A549 (cell line): ENCODE results near the gene APBB2. TPM values are rescaled to one million over a fixed set of nuclear protein-coding genes. Genes with fewer than 3 reads are reported as not detected.

Experiments
- ATAC-seq, 2 experiments: fragments of 200-7000 bp in 1 of 2; fragments of >200 bp in 1 of 2; cut with Nextera tagmentation in 1 of 2; cut with Tn5 transposase in 1 of 2; 3 replicates each; pipeline versions ENCODE4 v1.8.0 to v1.9.1; 2018 to 2020; ENCODE audit warnings: mild to moderate bottlenecking in 1 of 2, moderate library complexity in 1 of 2
- CTCF ChIA-PET: fragments of 300-600 bp; sonication (Branson Sonifier 250); formaldehyde crosslinking; extraction: SDS; loops from one replicate; lab custom pipeline; 2021; ENCODE audit warnings: antibody characterized with exemption, inconsistent platforms; lab: Yijun Ruan, JAX
- POLR2A ChIA-PET: fragments of 350-600 bp; formaldehyde crosslinking; extraction: SDS; loops from one replicate; lab custom pipeline; 2021; ENCODE audit warnings: antibody characterized with exemption, inconsistent platforms; lab: Yijun Ruan, JAX
- DNase-seq, 2 experiments: peaks; one replicate each; pipeline versions ENCODE4 v3.0.0 to v3.0.0-alpha.2; 2011 to 2016; ENCODE audit warnings: low read depth in 1 of 2, low spot score in 1 of 2
- FAIRE-seq: peaks from 2 replicates; lab custom pipeline; 2011; peaks lifted over from hg19 to GRCh38; lab: Jason Lieb, UNC
- H3K27ac ChIP-seq, 2 experiments: fragments of >200 bp; sonication (Bioruptor Twin); formaldehyde crosslinking; 3 replicates each; pipeline ENCODE4 v1.5.1; 2016 to 2017
- H3K4me1 ChIP-seq: fragments of >200 bp; sonication (Bioruptor Twin); formaldehyde crosslinking; 3 replicates; pipeline ENCODE4 v1.6.1; 2016
- H3K4me2 ChIP-seq: fragments of >200 bp; sonication (Bioruptor Twin); formaldehyde crosslinking; 3 replicates; pipeline ENCODE4 v1.6.1; 2016
- H3K4me3 ChIP-seq: fragments of >200 bp; sonication (Bioruptor Twin); formaldehyde crosslinking; 3 replicates; pipeline ENCODE4 v1.5.1; 2016
- H3K9me3 ChIP-seq: fragments of >200 bp; sonication (Bioruptor Twin); formaldehyde crosslinking; 3 replicates; pipeline ENCODE4 v1.6.1; 2016
- FOSB ChIP-seq: fragments of 250-450 bp; sonication (Bioruptor Pico); IDR thresholded peaks from 2 replicates; pipeline ENCODE4 v1.5.0; 2020; ENCODE audit warnings: mild to moderate bottlenecking, moderate library complexity
- FOXS1 ChIP-seq: fragments of 250-450 bp; sonication (Bioruptor Pico); IDR thresholded peaks from 2 replicates; pipeline ENCODE4 v1.5.0; 2020; ENCODE audit warnings: mild to moderate bottlenecking, moderate library complexity
- GATA3 ChIP-seq: IDR thresholded peaks from 2 replicates; pipeline ENCODE4 v1.6.1; 2012; ENCODE audit warnings: borderline replicate concordance
- HEYL ChIP-seq: fragments of 250-450 bp; sonication (Bioruptor Pico); IDR thresholded peaks from 2 replicates; pipeline ENCODE4 v1.8.0; 2021; ENCODE audit warnings: mild to moderate bottlenecking, moderate library complexity
- JUN ChIP-seq, 2 experiments: fragments of >200 bp; sonication (Bioruptor Twin); formaldehyde crosslinking; IDR thresholded peaks; 2 replicates in 1 of 2; 3 replicates in 1 of 2; pipeline ENCODE4 v1.6.1; 2016 to 2017
- KDM5A ChIP-seq: fragments of 200-600 bp; sonication (generic); IDR thresholded peaks from 2 replicates; pipeline ENCODE4 v1.6.1; 2016; ENCODE audit warnings: antibody characterized with exemption, mild to moderate bottlenecking
- POLR2A ChIP-seq: IDR thresholded peaks from 2 replicates; pipeline ENCODE4 v1.6.1; 2012; ENCODE audit warnings: mild to moderate bottlenecking, low read length
- POLR2AphosphoS2 ChIP-seq: conservative IDR thresholded peaks from 2 replicates; pipeline ENCODE4 v1.6.1; 2012; ENCODE audit warnings: low read length, improper control_type of control experiment, inconsistent platforms
- RAD21 ChIP-seq, 2 experiments: fragments of >200 bp in 1 of 2; sonication (Bioruptor Twin) in 1 of 2; formaldehyde crosslinking in 1 of 2; IDR thresholded peaks in 1 of 2; conservative IDR thresholded peaks in 1 of 2; 2 replicates in 1 of 2; 3 replicates in 1 of 2; pipeline ENCODE4 v1.6.1; 2012 to 2018; ENCODE audit warnings: inconsistent platforms in 1 of 2
- RARB ChIP-seq: fragments of 250-450 bp; sonication (Bioruptor Pico); IDR thresholded peaks from 2 replicates; pipeline ENCODE4 v1.8.0; 2021; ENCODE audit warnings: mild to moderate bottlenecking, moderate library complexity
- RCOR1 ChIP-seq: fragments of 150-350 bp; IDR thresholded peaks from 2 replicates; pipeline ENCODE4 v1.6.1; 2014; ENCODE audit warnings: antibody characterized with exemption, low read length, low read depth
- RFX5 ChIP-seq: fragments of 450-650 bp; IDR thresholded peaks from 2 replicates; pipeline ENCODE4 v1.7.1; 2014; ENCODE audit warnings: antibody characterized with exemption, mild to moderate bottlenecking, moderate library complexity
- RNF2 ChIP-seq: fragments of 200-600 bp; sonication (generic); IDR thresholded peaks from 2 replicates; pipeline ENCODE4 v1.6.1; 2016; ENCODE audit warnings: low read depth, mild to moderate bottlenecking, antibody characterized with exemption, moderate library complexity, borderline replicate concordance
- SREBF2 ChIP-seq: fragments of 450-650 bp; IDR thresholded peaks from 2 replicates; pipeline ENCODE4 v1.6.1; 2014; ENCODE audit warnings: mild to moderate bottlenecking, moderate library complexity
- TP53 ChIP-seq: fragments of 250-450 bp; sonication (Bioruptor Pico); IDR thresholded peaks from 2 replicates; pipeline ENCODE4 v1.5.0; 2021; ENCODE audit warnings: mild to moderate bottlenecking, moderate library complexity
- ZC3H11A ChIP-seq: fragments of 450-650 bp; IDR thresholded peaks from 2 replicates; pipeline ENCODE4 v1.6.1; 2014; ENCODE audit warnings: antibody characterized with exemption, mild to moderate bottlenecking
- ZNF302 ChIP-seq: fragments of 250-450 bp; sonication (Bioruptor Pico); IDR thresholded peaks from 2 replicates; pipeline ENCODE4 v1.9.0; 2021; ENCODE audit warnings: inconsistent platforms, mild to moderate bottlenecking, moderate library complexity
- WGBS: methylation state at CpG from one replicate; pipeline ENCODE4 v1.1.6; 2017; ENCODE audit errors: missing lambda C conversion rate; 5-methylcytosine and 5-hydroxymethylcytosine counted together
- polyA plus RNA-seq, 4 experiments: library from polyadenylated mRNA; depleted of rRNA in 3 of 4; stranded (reverse); fragments of >200 nt; fragmentation: RNase III in 1 of 4; extraction: RNeasy Plus Mini Kit Qiagen cat#74134 plus additional on column Dnase treatment in 1 of 4; gene quantifications; 2 replicates in 3 of 4; 3 replicates in 1 of 4; pipeline ENCODE4 v1.2.3, GENCODE V29; 2011 to 2017
- TF ChIP-seq, protein P1 (sequence below): IDR thresholded peaks from 2 replicates; pipeline ENCODE4 v1.6.1; 2012

APBB2 gene
- polyA plus RNA-seq, 2 of the 4 experiments (the other 2 are of a cell fraction) = 8.3 to 31.9 TPM

DNA sequence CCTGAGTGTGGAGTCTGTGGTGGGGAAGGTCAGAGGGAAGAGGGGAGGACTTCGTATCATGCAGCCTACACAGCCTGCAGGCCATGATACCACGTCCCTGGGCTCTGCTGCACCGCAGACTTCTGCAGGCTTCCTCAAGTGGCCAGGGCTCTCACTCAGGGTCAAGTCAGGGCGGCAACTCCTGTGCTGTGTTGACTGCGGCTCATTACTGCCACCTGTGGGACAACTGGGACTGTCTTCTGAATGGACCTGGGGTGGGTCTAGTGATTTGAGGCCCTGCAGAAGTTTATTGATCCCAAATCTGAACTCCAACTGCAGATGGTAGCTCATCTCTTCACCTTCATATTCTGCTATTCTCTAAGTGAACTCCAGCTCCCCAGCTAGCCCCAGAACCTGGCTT is 297.5 kb downstream of the APBB2 start:
- ATAC-seq (peak; percentile 59 to 92; a peak in 4 of 6 replicates), FAIRE-seq (no peak), DNase-seq (peak; percentile 36 to 38)
- POLR2A ChIA-PET = no interaction called here
- Histone ChIP-seq H3K4me3 (no peak overlapping the region), H3K4me2 (no peak overlapping the region), H3K4me1 (peaks cover 9% of the 10 kb centered on the region; the same call in 2 of the 3 replicates), H3K9me3 (no peaks in the 10 kb centered on the region), H3K27ac (no peak overlapping the region)
- CTCF ChIA-PET = interaction anchor here (1.1 to 2.2 kb wide), 5 partner anchors 8 to 746 kb away, joined by 3 to 8 read pairs (median 7); partner anchors contain the start of gene APBB2
- TF ChIP-seq RARB (CRISPR knock-in tag) (no peak), SREBF2 (no peak), POLR2AphosphoS2 (no peak), RCOR1 (no peak), ZC3H11A (no peak), HEYL (CRISPR knock-in tag) (no peak), RAD21 (conservative IDR thresholded peaks at IDR 0.05 in 1 of 2, IDR thresholded peaks at IDR 0.05 in 1 of 2) (0 out of 5 replicates have a peak, but pooled peaks of 1 of the 2 experiments have one; percentile 3)
- WGBS = 76% methylated on average over 5 of the region's 5 CpGs

GRCh38 chr4:40916218-40916555 is 298.2 kb downstream of the APBB2 start:
- 74% methylated on average over 2 of the region's 2 CpGs for WGBS
- Histone ChIP-seq H3K4me2 (no peak overlapping the region), H3K27ac (no peak overlapping the region), H3K4me1 (peaks cover 9% of the 10 kb centered on the region; the same call in 2 of the 3 replicates), H3K9me3 (no peaks in the 10 kb centered on the region), H3K4me3 (no peak overlapping the region)
- CTCF ChIA-PET = interaction anchor here (1.0 to 1.7 kb wide), 3 partner anchors 8 to 62 kb away, joined by 3 to 4 read pairs (median 3); no protein-coding TSS in a partner anchor
- TF ChIP-seq JUN (IDR thresholded peaks at IDR 0.05) (no peak), FOSB (no peak), GATA3 (no peak)
- FAIRE-seq = no peak
- POLR2A ChIA-PET = no interaction called here
- ATAC-seq = no peak
- DNase-seq = no peak

DNA sequence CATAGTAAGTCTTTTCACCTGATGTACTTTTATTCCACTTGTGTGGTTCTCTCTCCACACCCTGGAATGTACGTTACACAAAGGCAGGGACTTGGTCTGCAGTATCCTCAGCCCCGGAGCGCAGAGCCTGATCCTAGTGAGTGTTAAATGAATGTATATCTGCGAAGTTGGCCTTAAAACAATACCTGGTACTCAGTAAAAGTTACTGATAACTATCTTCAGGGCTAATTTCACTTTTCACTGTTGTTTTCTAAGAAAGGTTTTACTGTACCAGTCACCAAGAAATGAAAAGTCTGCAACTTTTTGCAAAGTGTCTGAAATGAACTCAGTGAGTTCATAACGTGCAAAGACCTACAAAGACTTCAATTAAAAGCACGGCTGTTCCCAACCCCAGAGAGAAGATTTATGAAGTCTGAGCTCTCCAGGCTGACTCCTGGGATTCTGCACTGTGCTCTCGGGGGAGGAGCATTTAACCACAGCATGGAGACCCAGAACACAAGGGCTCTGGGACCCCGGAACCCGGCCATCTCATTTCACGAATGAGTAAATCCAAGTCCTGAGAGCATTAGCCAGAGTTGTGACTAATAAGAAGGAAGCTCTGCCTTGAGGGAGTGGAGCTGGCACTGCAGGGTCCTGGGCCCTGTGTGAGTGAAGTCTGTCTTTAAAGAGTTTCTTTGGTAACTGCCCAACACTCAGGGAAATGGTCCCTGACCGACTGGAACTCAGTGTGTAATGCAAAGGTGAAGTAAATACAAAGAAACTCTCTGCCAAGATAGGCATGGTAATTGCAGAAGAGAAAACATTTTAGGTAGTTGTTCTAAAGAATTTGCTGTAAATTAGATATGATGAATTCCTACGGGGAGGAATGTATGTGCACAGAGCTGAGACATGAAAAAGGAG is 298.8 kb downstream of the APBB2 start:
- no peak for ATAC-seq
- POLR2A ChIA-PET = no interaction called here
- TF ChIP-seq, protein P1, sequence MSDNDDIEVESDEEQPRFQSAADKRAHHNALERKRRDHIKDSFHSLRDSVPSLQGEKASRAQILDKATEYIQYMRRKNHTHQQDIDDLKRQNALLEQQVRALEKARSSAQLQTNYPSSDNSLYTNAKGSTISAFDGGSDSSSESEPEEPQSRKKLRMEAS = no peak
- no peak for TF ChIP-seq ZNF302 (CRISPR knock-in tag)
- no peak for TF ChIP-seq RFX5
- no peak for TF ChIP-seq POLR2AphosphoS2
- TF ChIP-seq KDM5A = no peak
- TF ChIP-seq FOXS1 (CRISPR knock-in tag) = no peak
- TF ChIP-seq POLR2A = no peak
- TF ChIP-seq RARB (CRISPR knock-in tag) = no peak
- no peak for TF ChIP-seq JUN (IDR thresholded peaks at IDR 0.05)
- no peak for TF ChIP-seq TP53 (CRISPR knock-in tag)
- TF ChIP-seq RCOR1 = no peak
- no peak for TF ChIP-seq RNF2
- TF ChIP-seq, all 56 proteins: peak for 0
- H3K4me1 ChIP-seq = peaks cover 9% of the 10 kb centered on the region; the same call in 2 of the 3 replicates
- no peak overlapping the region for H3K4me3 ChIP-seq
- CTCF ChIA-PET = interaction anchor here (1.0 to 1.7 kb wide), 3 partner anchors 9 to 63 kb away, joined by 3 to 4 read pairs (median 3); no protein-coding TSS in a partner anchor
- no peaks in the 10 kb centered on the region for H3K9me3 ChIP-seq
- DNase-seq (no peak), FAIRE-seq (no peak)
- H3K27ac ChIP-seq = no peak overlapping the region
- 82% methylated on average over 12 of the region's 12 CpGs for whole genome bisulfite sequencing
- H3K4me2 ChIP-seq = no peak overlapping the region
